KOPT-K1 (cell line): ENCODE results near the gene ARHGAP12.

Experiments
- H3K27ac ChIP-seq: fragments of 200-600 bp; sonication (generic); 2 replicates; pipeline ENCODE4 v1.5.1; 2016; ENCODE audit warnings: antibody characterized with exemption, mild to moderate bottlenecking, low read depth, low read length; ENCODE audit not compliant: poor library complexity, severe bottlenecking
- H3K36me3 ChIP-seq: fragments of 200-600 bp; sonication (generic); 2 replicates; pipeline ENCODE4 v1.5.1; 2017; ENCODE audit warnings: antibody characterized with exemption, mild to moderate bottlenecking, low read length, moderate library complexity; ENCODE audit not compliant: insufficient read depth
- H3K9me3 ChIP-seq: fragments of 200-600 bp; sonication (generic); 2 replicates; pipeline ENCODE4 v1.5.1; 2017; ENCODE audit warnings: antibody characterized with exemption, low read length, mild to moderate bottlenecking; ENCODE audit not compliant: insufficient read depth, poor library complexity, severe bottlenecking

The ARHGAP12 gene

GRCh38 chr10:31885971-31886370 is 42.7 kb downstream of the ARHGAP12 start:
- no peak overlapping the region for H3K27ac ChIP-seq
- no peaks in the 10 kb centered on the region for H3K36me3 ChIP-seq
- H3K9me3 ChIP-seq, result no peaks in the 10 kb centered on the region

GRCh38 chr10:31884386-31884785 is 44.2 kb downstream of the ARHGAP12 start:
- no peaks in the 10 kb centered on the region for H3K36me3 ChIP-seq
- H3K9me3 ChIP-seq, result no peaks in the 10 kb centered on the region
- H3K27ac ChIP-seq, result no peak overlapping the region

- H3K27ac ChIP-seq, result no peak overlapping the region
- no peaks in the 10 kb centered on the region for H3K9me3 ChIP-seq
Observed at GRCh38 chr10:31883397-31883796, 45.2 kb downstream of the ARHGAP12 start.

GRCh38 chr10:31878486-31878885 is 50.1 kb downstream of the ARHGAP12 start:
- Histone ChIP-seq H3K36me3 (no peaks in the 10 kb centered on the region), H3K9me3 (no peaks in the 10 kb centered on the region), H3K27ac (no peak overlapping the region)

More at GRCh38 chr10:31883397-31883796, 45.2 kb downstream of the ARHGAP12 start:
- no peaks in the 10 kb centered on the region for H3K36me3 ChIP-seq

GRCh38 chr10:31876652-31877352 is 51.8 kb downstream of the ARHGAP12 start:
- Histone ChIP-seq H3K9me3 (no peaks in the 10 kb centered on the region), H3K36me3 (no peaks in the 10 kb centered on the region), H3K27ac (no peak overlapping the region)

GRCh38 chr10:31875608-31876007 is 53.0 kb downstream of the ARHGAP12 start:
- H3K9me3 ChIP-seq, result no peaks in the 10 kb centered on the region
- H3K27ac ChIP-seq, result no peak overlapping the region
- H3K36me3 ChIP-seq, result no peaks in the 10 kb centered on the region

GRCh38 chr10:31873724-31874123 is 54.9 kb downstream of the ARHGAP12 start:
- Histone ChIP-seq H3K9me3 (no peaks in the 10 kb centered on the region), H3K27ac (no peak overlapping the region), H3K36me3 (no peaks in the 10 kb centered on the region)

GRCh38 chr10:31871266-31872065 is 57.2 kb downstream of the ARHGAP12 start:
- Histone ChIP-seq H3K36me3 (no peaks in the 10 kb centered on the region), H3K27ac (no peak overlapping the region)

GRCh38 chr10:31867646-31868045 is 61.0 kb downstream of the ARHGAP12 start:
- Histone ChIP-seq H3K27ac (no peak overlapping the region), H3K36me3 (no peaks in the 10 kb centered on the region), H3K9me3 (no peaks in the 10 kb centered on the region)

More at GRCh38 chr10:31871266-31872065, 57.2 kb downstream of the ARHGAP12 start:
- no peaks in the 10 kb centered on the region for H3K9me3 ChIP-seq

GRCh38 chr10:31866118-31866670 is 62.4 kb downstream of the ARHGAP12 start:
- Histone ChIP-seq H3K36me3 (0 out of 2 replicates have a peak, but pooled peaks cover 2% of the 10 kb centered on the region), H3K9me3 (no peaks in the 10 kb centered on the region), H3K27ac (no peak overlapping the region)

- no peaks in the 10 kb centered on the region for H3K9me3 ChIP-seq
- peaks cover 12% of the 10 kb centered on the region for H3K36me3 ChIP-seq
- H3K27ac ChIP-seq, result no peak overlapping the region
Observed at GRCh38 chr10:31864834-31865518, 63.7 kb downstream of the ARHGAP12 start.

GRCh38 chr10:31855033-31855432 is 73.6 kb downstream of the ARHGAP12 start:
- Histone ChIP-seq H3K9me3 (no peaks in the 10 kb centered on the region), H3K27ac (no peak overlapping the region), H3K36me3 (peaks cover 19% of the 10 kb centered on the region)

GRCh38 chr10:31853629-31854028 is 75.0 kb downstream of the ARHGAP12 start:
- Histone ChIP-seq H3K36me3 (peaks cover 8% of the 10 kb centered on the region; the same call in 1 of the 2 replicates), H3K9me3 (no peaks in the 10 kb centered on the region), H3K27ac (no peak overlapping the region)

- no peak overlapping the region for H3K27ac ChIP-seq
- H3K9me3 ChIP-seq, result no peaks in the 10 kb centered on the region
- no peaks in the 10 kb centered on the region for H3K36me3 ChIP-seq
Observed at GRCh38 chr10:31851216-31851615, 77.4 kb downstream of the ARHGAP12 start.

- Histone ChIP-seq H3K9me3 (no peaks in the 10 kb centered on the region), H3K36me3 (no peaks in the 10 kb centered on the region)
Observed at GRCh38 chr10:31847515-31847914, 81.1 kb downstream of the ARHGAP12 start.

More at GRCh38 chr10:31847515-31847914, 81.1 kb downstream of the ARHGAP12 start:
- no peak overlapping the region for H3K27ac ChIP-seq
